GM21367 (cell line): ENCODE results near the gene FBXW9.
"Not testable (repeated sequence)": the region's sequence is repeated elsewhere in the genome, so short reads cannot be mapped to it uniquely, and the experiment has no call there.

Source experiments
- ATAC-seq: cut with Tn5 transposase; IDR thresholded peaks from one replicate; pipeline ENCODE4 v1.9.1; 2021; ENCODE audit not compliant: unreplicated experiment

FBXW9 gene

DNA sequence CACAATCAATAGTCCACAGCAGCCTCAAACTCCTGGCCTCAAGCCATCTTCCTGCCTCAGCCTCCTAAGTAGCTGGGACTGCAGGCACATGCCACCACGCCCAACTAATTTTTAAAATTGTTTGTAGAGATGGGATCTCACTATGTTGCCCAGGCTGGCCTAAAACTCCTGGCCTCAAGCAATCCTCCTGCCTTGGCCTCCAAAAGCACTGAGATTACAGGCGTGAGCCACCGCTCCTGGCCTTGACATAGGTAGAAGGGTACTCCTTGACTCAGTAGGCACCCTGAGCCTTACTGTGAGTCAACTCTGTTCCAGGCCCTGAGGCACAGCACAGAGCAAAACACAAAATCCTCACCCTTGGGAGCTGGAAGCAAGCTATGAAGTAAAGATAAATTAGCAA lies 19.5 kb upstream of the FBXW9 start:
- no peak for ATAC-seq

DNA sequence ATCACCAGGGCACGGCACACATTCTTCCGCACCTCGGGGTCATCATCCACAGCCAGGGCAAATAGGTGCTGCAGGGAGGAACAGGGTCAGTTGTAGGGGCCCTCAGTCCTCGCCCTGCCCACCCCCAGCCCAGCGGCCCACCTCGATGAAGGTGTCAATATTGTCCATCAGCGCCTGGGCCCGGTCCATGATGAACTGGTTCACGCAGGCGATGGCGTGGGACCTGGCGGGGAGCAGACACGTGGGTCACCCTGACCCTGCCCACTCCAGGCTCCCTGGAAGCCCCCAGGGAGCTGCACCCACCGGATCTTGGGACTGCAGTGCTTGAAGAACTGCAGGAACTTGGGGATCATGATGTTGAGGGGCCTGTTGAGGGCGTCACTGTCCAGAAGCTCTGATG lies 18.7 kb upstream of the FBXW9 start:
- ATAC-seq: no peak

DNA sequence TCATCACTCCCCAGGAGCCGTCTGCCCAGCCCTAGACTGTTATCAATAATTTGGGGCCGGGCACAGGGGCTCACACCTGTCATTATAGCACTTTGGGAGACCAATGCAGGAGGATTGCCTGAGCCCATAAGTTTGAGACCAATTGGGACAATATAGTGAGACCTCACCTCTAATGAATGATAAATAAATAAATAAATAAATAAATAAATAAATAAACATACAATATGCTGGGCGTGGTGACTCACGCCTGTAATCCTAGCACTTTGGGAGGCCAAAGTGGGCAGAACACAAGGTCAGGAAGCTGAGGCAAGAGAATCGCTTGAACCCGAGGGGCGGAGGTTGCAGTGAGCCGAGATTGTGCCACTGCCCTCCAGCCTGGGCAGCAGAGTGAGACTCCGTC lies 16.9 kb upstream of the FBXW9 start:
- ATAC-seq: not testable (repeated sequence)

DNA sequence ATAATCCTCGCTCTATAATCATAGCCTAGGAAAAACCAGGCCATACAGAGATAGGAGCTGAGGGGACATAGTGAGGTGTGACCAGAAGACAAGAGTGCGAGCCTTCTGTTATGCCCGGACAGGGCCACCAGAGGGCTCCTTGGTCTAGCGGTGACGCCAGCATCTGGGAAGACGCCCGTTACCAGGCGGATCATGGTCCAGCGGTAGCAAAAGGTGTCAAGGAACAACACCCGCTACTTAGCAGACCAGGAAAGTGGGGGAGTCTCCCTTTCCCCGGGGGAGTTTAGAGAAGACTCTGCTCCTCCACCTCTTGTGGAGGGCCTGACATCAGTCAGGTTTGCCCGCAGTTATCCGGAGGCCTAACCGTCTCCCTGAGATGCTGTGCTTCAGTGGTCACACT lies 15.6 kb upstream of the FBXW9 start:
- ATAC-seq: not testable (repeated sequence)

DNA sequence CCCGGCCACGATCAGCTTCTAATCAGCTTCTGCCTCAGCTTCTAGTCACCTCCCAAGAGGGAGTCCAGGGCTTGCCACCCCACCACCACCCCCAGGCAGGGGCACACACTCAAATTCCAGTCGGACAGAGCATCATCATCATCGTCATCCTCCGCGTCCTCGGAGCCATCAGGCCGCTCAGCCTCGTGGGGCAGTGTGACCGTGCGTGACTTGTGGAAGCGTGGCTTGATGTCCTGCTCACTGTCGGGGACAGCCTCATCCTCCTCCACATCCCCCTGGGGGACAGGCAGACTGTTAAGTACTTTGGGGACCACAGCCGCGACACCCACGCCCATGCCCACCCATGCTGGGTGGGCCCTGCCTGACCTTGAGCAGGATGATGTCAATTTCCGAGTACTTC lies 14.8 kb upstream of the FBXW9 start:
- no peak for ATAC-seq

DNA sequence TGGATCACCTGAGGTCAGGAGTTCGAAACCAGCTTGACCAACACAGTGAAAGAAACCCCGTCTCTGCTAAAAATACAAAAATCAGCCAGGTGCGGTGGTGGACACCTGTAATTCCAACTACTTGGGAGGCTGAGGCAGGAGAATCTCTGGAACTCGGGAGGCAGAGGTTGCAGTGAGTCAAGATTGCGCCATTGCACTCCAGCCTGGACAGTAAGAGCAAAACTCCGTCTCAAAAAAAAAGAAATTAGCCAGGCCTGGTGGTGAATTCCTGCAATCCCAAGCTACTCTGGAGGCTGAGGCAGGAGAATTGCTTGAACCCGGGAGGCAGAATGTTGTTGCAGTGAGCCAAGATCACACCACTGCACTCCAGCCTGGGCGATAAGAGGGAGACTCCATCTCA lies 12.2 kb upstream of the FBXW9 start:
- no peak for ATAC-seq

DNA sequence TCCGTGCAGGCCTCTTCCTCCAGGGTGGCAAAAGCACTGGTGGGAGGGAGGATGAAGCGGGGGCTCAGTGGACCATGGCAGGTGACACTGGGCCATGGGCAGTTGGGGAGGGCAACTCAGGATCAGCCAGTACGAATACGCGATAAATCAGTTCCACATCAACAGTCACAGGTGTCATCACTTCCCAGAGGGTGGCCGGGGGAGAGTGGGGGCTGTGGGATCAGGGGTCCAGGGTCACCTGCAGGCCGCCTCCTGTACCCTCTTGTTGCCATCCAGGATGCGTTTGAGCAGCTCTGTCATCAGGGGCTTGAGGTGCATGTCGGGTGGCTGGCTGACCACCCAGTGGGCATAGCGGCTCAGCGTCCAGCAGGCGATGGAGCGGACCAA lies 9.9 kb upstream of the FBXW9 start:
- ATAC-seq: no peak

DNA sequence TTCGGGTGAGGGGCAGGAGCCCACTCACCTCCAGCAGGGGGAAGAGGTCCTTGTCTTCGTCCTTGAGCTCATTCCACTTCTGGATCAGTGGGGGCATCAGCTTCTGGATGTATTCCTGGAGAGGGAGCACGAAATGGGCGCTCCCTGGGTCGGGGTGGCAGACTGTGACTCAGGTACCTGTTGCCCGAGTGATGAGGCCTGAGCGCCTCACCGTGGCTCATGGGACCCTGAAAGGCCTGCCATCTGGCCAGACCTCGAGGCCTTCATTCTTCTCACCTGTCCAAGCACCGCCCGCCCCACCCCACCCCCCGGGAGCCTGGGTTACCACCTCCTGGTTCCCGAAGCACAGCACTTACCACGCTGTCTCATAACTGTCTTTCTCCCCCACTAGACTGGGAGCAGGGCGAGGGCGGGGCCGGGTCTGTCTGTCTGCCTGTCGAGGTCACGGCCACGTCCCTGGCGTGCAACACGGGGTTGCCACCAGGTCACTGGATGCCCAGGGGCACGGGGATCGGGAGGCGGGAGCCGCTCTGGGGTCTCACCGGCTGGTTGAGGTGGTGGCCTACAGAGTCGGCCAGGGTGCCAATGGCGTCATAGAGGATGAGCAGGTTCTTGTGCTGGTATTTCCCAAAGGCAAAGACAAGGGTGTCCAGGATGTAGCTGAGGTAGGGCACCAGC lies 9.4 kb upstream of the FBXW9 start:
- ATAC-seq: no peak

GRCh38 chr19:12705169-12705568 lies 8.7 kb upstream of the FBXW9 start:
- no peak for ATAC-seq

GRCh38 chr19:12703046-12703445 lies 6.6 kb upstream of the FBXW9 start:
- no peak for ATAC-seq

GRCh38 chr19:12701596-12702282 lies 5.3 kb upstream of the FBXW9 start:
- no peak for ATAC-seq

DNA sequence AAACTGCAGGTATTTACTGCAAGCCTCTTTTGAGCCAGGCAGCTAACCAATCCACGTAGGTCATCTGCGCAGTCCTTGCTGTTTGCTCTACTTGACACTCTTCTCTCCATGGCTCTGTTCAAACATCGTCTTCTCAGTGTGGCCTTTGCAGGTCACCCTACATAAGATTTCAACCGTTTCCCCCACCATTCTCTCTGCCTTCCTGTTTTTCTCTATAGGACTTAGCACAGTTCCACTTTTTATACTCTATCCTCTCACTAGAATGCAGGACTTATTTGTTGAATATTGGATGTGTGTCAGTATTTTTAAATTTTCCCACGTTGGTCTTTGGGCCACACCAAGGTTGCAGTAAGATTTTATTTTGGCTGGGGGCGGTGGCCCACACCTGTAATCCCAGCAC lies 1.7 kb upstream of the FBXW9 start:
- no peak for ATAC-seq

GRCh38 chr19:12697425-12697824 lies 994 bp upstream of the FBXW9 start:
- ATAC-seq: not testable (repeated sequence)

- ATAC-seq: no peak
Measured at GRCh38 chr19:12695997-12696365, 450 bp downstream of the FBXW9 start.

DNA sequence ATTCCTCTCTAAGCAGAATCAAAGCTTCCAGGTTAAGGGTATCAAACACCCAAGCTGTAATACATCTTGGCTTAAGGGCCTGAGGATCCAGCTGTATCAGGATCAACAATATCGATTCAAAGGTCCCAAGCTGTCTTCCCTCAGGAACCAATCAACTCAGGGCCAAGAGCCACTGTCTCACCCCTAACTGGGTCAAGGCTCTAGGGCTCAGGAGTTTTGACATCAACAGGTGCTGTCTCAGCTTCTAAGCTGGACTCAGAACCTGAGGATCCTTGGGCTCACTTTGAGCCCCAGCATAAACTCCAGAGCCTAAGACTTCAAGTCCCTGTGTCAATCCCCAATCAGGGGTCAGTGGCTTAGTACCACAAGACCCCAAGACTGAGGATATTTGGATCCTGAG lies 917 bp downstream of the FBXW9 start:
- no peak for ATAC-seq

GRCh38 chr19:12695096-12695495 lies 1.3 kb downstream of the FBXW9 start:
- ATAC-seq: no peak

DNA sequence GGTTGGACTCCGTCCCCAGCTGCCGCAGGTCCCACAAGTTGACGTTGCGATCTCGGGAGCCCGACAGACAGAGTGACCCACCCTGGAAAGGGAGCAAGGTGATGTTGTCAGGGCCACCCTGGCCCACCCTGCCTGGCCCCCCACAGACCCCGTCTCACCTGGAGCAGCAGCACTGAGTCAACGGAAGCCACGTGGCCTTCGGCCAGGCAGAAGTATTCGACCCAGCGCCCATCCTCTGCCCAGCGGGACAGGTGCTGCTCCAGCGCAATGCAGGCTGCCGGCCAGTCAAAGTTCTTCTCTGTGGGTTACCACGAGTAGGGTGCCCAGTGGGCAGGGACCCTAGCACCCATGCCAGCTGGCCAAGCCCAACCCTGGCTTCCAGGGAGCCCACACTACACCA lies 1.8 kb downstream of the FBXW9 start:
- no peak for ATAC-seq

DNA sequence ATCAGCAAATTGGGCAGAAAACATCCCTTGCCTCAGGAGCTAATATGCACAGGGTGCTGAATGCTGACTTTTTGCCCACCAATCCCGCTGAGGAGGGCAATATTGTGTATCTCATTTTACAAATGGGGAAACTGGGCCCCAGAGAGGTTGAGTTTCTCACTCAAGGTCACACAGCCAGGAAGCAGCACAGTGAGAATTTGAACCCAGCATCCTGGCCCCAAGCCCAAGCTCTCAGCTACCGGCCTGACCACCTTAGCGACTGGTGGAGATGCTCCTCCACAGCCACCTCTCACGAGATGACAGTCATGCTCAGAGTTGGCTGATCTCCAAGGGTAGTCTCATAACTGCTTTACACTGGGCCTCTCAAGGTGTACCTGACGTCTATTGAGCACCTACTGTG lies 3.5 kb downstream of the FBXW9 start:
- no peak for ATAC-seq

DNA sequence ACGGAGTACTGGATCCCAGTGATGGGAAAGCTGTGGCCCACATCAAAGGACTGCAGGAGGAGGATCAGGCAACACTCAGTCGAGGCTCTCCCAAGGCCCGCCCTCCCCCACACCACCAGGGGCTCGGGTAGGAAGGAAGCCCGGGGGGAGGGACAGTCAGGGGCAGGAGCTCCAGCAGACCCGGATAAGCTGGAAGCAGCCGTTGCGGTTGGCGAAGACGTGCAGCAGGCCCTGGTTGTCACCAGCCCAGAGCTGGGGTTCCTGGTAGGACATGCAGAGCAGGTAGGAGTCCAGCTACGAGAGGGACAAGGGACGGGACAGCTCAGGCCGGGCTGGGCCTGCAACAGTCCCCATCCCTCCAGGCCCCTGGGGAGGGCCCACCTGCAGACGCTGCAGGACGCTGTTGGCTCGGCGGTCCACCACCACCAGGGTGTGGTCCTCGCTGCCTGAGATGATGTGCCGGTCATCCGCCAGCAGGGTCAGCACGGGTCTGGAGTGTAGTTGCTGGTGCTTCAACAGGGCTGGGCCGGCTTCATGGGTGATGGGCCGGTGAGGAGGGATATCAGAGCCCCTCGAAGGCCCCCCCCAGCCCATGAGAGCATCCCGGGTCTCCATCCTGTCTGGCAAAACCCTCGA lies 6.7 kb downstream of the FBXW9 start:
- ATAC-seq: no peak

DNA sequence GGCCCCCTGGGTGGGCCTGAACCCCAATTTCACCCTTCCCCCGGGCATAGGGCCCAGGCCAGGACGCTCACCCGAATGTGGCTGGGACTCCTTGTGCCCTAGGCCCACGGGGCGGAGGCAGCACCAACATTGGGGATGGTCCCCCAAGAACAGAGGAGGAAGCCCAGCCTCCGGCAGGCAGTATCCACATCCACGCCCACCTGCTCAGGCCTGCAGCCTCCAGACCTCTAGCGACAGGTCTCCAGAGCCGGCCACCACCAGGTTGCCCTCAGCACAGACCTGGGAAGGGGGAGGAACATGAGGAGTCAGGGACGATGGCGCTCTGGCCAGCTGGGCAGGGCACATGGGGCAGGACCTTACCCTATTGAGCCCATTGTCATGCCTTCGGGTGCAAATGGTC lies 7.4 kb downstream of the FBXW9 start:
- ATAC-seq: no peak

DNA sequence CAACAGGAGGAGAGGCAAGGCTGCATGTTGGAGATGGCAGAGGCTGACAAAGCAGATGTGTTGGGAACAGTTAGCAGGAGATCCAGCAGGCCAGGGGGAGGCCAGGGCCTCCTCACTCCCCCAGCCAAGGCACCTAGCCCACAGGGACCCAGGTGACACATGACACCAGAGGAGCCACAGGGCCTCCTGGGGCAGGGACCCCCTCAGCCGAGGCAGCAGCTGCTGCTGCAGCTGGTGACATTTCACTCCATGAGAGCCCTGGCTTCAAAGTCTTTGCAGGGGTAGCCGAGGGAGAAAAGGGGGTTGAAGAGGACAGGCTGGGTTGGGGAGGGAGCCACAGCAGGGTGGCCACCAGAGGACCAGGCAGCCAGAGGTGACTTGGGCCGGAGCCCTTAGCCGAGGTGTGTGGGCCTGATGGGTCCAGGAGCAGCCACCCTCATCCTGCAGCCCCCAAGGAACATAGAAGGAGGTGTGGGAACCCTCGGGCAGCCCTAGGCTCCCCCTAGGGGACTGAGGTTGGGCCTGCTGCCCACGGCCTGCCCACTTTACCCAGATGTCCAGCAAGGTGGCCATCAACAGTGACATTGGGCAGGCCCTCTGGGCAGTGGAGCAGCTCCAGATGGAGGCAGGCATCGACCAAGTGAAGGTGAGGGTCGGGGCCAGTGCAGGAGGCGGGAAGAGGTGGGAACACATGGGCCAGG lies 8.8 kb downstream of the FBXW9 start, which contains the start of gene GNG14:
Gene GNG14 (plus strand): TSS at position 503 of the 701 bp plus-strand sequence. CDS start 51 bp downstream, at position 554.
- ATAC-seq: no peak

GRCh38 chr19:12685831-12686230 lies 10.6 kb downstream of the FBXW9 start:
- ATAC-seq: no peak
